Glomerular visceral epithelial cell (primary cell): ENCODE measurements around the gene MFSD11.
A peak's percentile ranks its signal among the peaks of the same experiment; 100 is the strongest.
"Not testable (repeated sequence)": the region's sequence is repeated elsewhere in the genome, so short reads cannot be mapped to it uniquely, and the experiment has no call there.

Experiments
- DNase-seq: peaks from one replicate; pipeline ENCODE4 v3.0.0-alpha.2; 2016; ENCODE audit errors: extremely low spot score

MFSD11 gene

GRCh38 chr17:76797241-76797840 is 59.4 kb downstream of the MFSD11 start:
- DNase-seq = no peak

GRCh38 chr17:76801706-76802105 is 63.8 kb downstream of the MFSD11 start:
- no peak for DNase-seq

GRCh38 chr17:76805319-76805718 is 67.4 kb downstream of the MFSD11 start:
- no peak for DNase-seq

- DNase-seq = not testable (repeated sequence)
Measured at GRCh38 chr17:76806151-76806550, 68.2 kb downstream of the MFSD11 start.

GRCh38 chr17:76806767-76807166 is 68.8 kb downstream of the MFSD11 start:
- not testable (repeated sequence) for DNase-seq

GRCh38 chr17:76808326-76808725 is 70.4 kb downstream of the MFSD11 start:
- DNase-seq = no peak

GRCh38 chr17:76810956-76811355 is 73.0 kb downstream of the MFSD11 start:
- DNase-seq = no peak

GRCh38 chr17:76811834-76812233 is 73.9 kb downstream of the MFSD11 start:
- DNase-seq = no peak

GRCh38 chr17:76812263-76812662 is 74.3 kb downstream of the MFSD11 start:
- no peak for DNase-seq

- no peak for DNase-seq
Measured at GRCh38 chr17:76812968-76813367, 75.0 kb downstream of the MFSD11 start.

- not testable (repeated sequence) for DNase-seq
Measured at GRCh38 chr17:76815907-76816589, 78.1 kb downstream of the MFSD11 start.

GRCh38 chr17:76816590-76817135 is 78.7 kb downstream of the MFSD11 start:
- peak; percentile 52 for DNase-seq

GRCh38 chr17:76820039-76820438 is 82.1 kb downstream of the MFSD11 start:
- DNase-seq = no peak

- no peak for DNase-seq
Measured at GRCh38 chr17:76820561-76820960, 82.6 kb downstream of the MFSD11 start.

- no peak for DNase-seq
Measured at GRCh38 chr17:76822184-76822778, 84.4 kb downstream of the MFSD11 start.

- DNase-seq = peak; percentile 81
Measured at GRCh38 chr17:76824093-76824492, 86.2 kb downstream of the MFSD11 start.

GRCh38 chr17:76826330-76827068 is 88.6 kb downstream of the MFSD11 start:
- peak; percentile 43 for DNase-seq

GRCh38 chr17:76827736-76828135 is 89.8 kb downstream of the MFSD11 start:
- no peak for DNase-seq
